Natural killer cell (primary cell): ENCODE measurements around the gene SNX3. TPM values are rescaled to one million over a fixed set of nuclear protein-coding genes. Genes with fewer than 3 reads are reported as not detected.

Experiments used
- ATAC-seq, 3 donors: fragments of 150-1000 bp in 2 of 3; fragments of 200-7000 bp in 1 of 3; cut with Tn5 transposase; 1 replicate in 1 of 3; 2 replicates in 2 of 3; pipeline ENCODE4 v1.10.0; 2021; ENCODE audit warnings: mild to moderate bottlenecking in 2 of 3, moderate library complexity in 2 of 3
- DNase-seq, 2 donors: peaks; one replicate each; pipeline versions ENCODE4 v3.0.0 to v3.0.0-alpha.2; 2013 to 2021; ENCODE audit warnings: mixed read lengths in 1 of 2
- H3K27ac ChIP-seq: one replicate; pipeline ENCODE4 v1.5.1; 2013; ENCODE audit warnings: mild to moderate bottlenecking, low read length
- H3K27me3 ChIP-seq: one replicate; pipeline ENCODE4 v1.6.1; 2013; ENCODE audit warnings: low read length; ENCODE audit not compliant: control insufficient read depth, insufficient read depth
- H3K36me3 ChIP-seq: one replicate; pipeline ENCODE4 v1.6.1; 2013; ENCODE audit warnings: low read length; ENCODE audit not compliant: control insufficient read depth, insufficient read depth
- H3K4me1 ChIP-seq: one replicate; pipeline ENCODE4 v1.6.1; 2013; ENCODE audit warnings: low read length; ENCODE audit not compliant: control insufficient read depth, insufficient read depth
- H3K4me3 ChIP-seq: one replicate; pipeline ENCODE4 v1.5.1; 2013; ENCODE audit warnings: low read length
- H3K9me3 ChIP-seq: one replicate; pipeline ENCODE4 v1.6.1; 2013; ENCODE audit warnings: low read length; ENCODE audit not compliant: control insufficient read depth, insufficient read depth
- H3K27ac Mint-ChIP-seq, 2 donors: one replicate each; pipeline ENCODE4 v1.8.0; 2022; ENCODE audit warnings: mild to moderate bottlenecking in 2 of 2, mixed read lengths in 2 of 2, moderate library complexity in 1 of 2
- H3K27me3 Mint-ChIP-seq, 2 donors: one replicate each; pipeline ENCODE4 v1.8.0; 2022; ENCODE audit warnings: low read depth in 2 of 2, mixed read lengths in 2 of 2
- H3K36me3 Mint-ChIP-seq: one replicate; pipeline ENCODE4 v1.8.0; 2022; ENCODE audit warnings: mixed read lengths
- H3K4me1 Mint-ChIP-seq, 2 donors: one replicate each; pipeline ENCODE4 v1.8.0; 2022; ENCODE audit warnings: mixed read lengths in 2 of 2
- H3K4me3 Mint-ChIP-seq: one replicate; pipeline ENCODE4 v1.8.0; 2022; ENCODE audit warnings: mild to moderate bottlenecking, moderate library complexity, mixed read lengths
- H3K9me3 Mint-ChIP-seq, 2 donors: one replicate each; pipeline ENCODE4 v1.8.0; 2022; ENCODE audit warnings: mixed read lengths in 2 of 2
- WGBS: methylation state at CpG from one replicate; pipeline ENCODE4 v1.1.7; 2013; ENCODE audit warnings: missing lambda C conversion rate; ENCODE audit not compliant: insufficient coverage; 5-methylcytosine and 5-hydroxymethylcytosine counted together
- intact Hi-C: fragments of 100-400 bp; cut with micrococcal nuclease; formaldehyde crosslinking; loops from one replicate; pipeline ENCODE4 v1.14.2; 2022
- total RNA-seq, 4 donors: library from RNA; stranded (reverse); fragments of 120-200 nt in 1 of 4; gene quantifications; one replicate each; pipeline versions ENCODE4 v1.2.3 to v1.2.4, GENCODE V29; 2013 to 2022
- TF ChIP-seq, protein P1 (sequence below): fragments of 200-600 bp; IDR thresholded peaks from one replicate; pipeline ENCODE4 v1.8.0; 2022; ENCODE audit warnings: antibody characterized with exemption

The SNX3 gene
- total RNA-seq, 3 donors from 2014 or later (not counting 1 experiment from before 2014, with no cell fraction given), result 59.7 to 71.6 (median 70.6) TPM

GRCh38 chr6:108209738-108210137, 51.1 kb downstream of the SNX3 start:
- intact Hi-C loops, result no loop called here
- WGBS, result 97% methylated on average over 4 of the region's 5 CpGs
- H3K4me3 ChIP-seq, result no peak overlapping the region
- H3K36me3 ChIP-seq, result peaks cover 34% of the 10 kb centered on the region
- no peaks in the 10 kb centered on the region for H3K4me1 ChIP-seq
- H3K9me3 ChIP-seq, result no peaks in the 10 kb centered on the region
- H3K27me3 ChIP-seq, result no peaks in the 10 kb centered on the region
- no peaks in the 10 kb centered on the region for H3K9me3 Mint-ChIP-seq
- no peak overlapping the region for H3K4me3 Mint-ChIP-seq
- TF ChIP-seq, protein P1, sequence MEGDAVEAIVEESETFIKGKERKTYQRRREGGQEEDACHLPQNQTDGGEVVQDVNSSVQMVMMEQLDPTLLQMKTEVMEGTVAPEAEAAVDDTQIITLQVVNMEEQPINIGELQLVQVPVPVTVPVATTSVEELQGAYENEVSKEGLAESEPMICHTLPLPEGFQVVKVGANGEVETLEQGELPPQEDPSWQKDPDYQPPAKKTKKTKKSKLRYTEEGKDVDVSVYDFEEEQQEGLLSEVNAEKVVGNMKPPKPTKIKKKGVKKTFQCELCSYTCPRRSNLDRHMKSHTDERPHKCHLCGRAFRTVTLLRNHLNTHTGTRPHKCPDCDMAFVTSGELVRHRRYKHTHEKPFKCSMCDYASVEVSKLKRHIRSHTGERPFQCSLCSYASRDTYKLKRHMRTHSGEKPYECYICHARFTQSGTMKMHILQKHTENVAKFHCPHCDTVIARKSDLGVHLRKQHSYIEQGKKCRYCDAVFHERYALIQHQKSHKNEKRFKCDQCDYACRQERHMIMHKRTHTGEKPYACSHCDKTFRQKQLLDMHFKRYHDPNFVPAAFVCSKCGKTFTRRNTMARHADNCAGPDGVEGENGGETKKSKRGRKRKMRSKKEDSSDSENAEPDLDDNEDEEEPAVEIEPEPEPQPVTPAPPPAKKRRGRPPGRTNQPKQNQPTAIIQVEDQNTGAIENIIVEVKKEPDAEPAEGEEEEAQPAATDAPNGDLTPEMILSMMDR, result no peak
- peaks cover 13% of the 10 kb centered on the region for H3K36me3 Mint-ChIP-seq
- H3K27me3 Mint-ChIP-seq, result no peaks in the 10 kb centered on the region
- peaks cover 4 to 9% of the 10 kb centered on the region in 2 donors for H3K4me1 Mint-ChIP-seq
- H3K27ac ChIP-seq, result no peak overlapping the region
- no peak for ATAC-seq
- DNase-seq, result no peak
- no peak overlapping the region for H3K27ac Mint-ChIP-seq

GRCh38 chr6:108207013-108207412, 53.8 kb downstream of the SNX3 start:
- TF ChIP-seq, protein P1, result no peak
- Mint-ChIP-seq H3K9me3 (no peaks in the 10 kb centered on the region), H3K36me3 (peaks cover 7% of the 10 kb centered on the region), H3K27ac (no peak overlapping the region), H3K27me3 (no peaks in the 10 kb centered on the region), H3K4me1 (peaks cover 0 to 4% of the 10 kb centered on the region in 2 donors), H3K4me3 (no peak overlapping the region)
- Histone ChIP-seq H3K9me3 (no peaks in the 10 kb centered on the region), H3K36me3 (peaks cover 27% of the 10 kb centered on the region), H3K27ac (no peak overlapping the region), H3K4me1 (no peaks in the 10 kb centered on the region), H3K27me3 (no peaks in the 10 kb centered on the region), H3K4me3 (no peak overlapping the region)
- WGBS, result 98% methylated on average over 4 of the region's 4 CpGs
- DNase-seq, result no peak
- no peak for ATAC-seq
- intact Hi-C loops, result no loop called here

DNA sequence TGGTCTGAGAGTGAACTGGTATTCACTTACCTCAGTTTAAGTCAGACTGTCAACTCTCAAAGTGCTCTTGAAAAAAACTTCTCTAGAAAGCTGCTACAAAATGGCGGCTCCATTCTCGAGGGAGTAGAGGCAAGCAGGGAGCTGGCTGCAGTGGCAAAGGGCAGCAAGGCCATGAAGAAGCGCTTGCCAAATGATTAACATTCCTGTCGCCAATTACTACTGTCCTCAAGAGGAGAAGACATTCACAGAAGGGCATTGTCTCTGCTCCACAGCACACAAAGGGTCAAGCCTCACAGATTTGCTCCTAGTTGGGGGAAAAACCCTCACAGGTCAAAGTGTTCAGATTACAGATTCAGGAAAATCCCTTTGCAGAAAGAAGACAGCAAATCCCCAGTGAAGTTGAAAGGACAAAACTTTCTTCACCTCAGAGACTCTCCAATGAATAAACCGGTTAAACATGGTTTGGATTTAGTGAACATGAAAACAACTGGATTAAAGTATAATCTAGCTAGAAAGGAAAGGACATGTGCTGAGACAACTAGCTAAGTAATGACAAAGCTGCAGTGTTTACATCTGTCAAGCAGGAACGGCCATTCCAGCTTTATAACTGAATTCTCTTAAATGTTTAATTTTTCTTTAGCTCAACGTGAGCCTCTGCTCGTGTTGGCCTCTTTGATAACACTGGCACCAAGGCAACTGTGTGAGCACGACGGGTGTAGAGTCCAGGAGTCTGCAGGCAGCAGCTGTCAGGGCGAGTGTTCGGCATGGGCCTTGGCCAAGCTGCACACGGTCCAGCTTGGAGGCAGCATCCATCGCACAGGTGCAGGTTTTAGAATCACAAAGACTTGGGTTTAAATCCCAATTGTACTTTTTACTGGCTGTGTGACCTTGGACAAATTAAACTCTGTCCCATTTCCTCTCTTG, 57.4 kb downstream of the SNX3 start:
- Histone ChIP-seq H3K4me1 (no peaks in the 10 kb centered on the region), H3K4me3 (no peak overlapping the region), H3K27me3 (no peaks in the 10 kb centered on the region), H3K36me3 (peaks cover 4% of the 10 kb centered on the region), H3K27ac (no peak overlapping the region), H3K9me3 (no peaks in the 10 kb centered on the region)
- intact Hi-C loops, result no loop called here
- peaks cover 7% of the 10 kb centered on the region for H3K36me3 Mint-ChIP-seq
- DNase-seq, result no peak
- H3K27ac Mint-ChIP-seq, result no peak overlapping the region
- no peak overlapping the region for H3K4me3 Mint-ChIP-seq
- peaks cover 0 to 4% of the 10 kb centered on the region in 2 donors for H3K4me1 Mint-ChIP-seq
- H3K27me3 Mint-ChIP-seq, result no peaks in the 10 kb centered on the region
- 93% methylated on average over 14 of the region's 14 CpGs for WGBS
- ATAC-seq, result no peak
- TF ChIP-seq, protein P1, result no peak
- no peaks in the 10 kb centered on the region for H3K9me3 Mint-ChIP-seq
